ENCODE data around the gene QRICH1. TPM values are rescaled to one million over a fixed set of nuclear protein-coding genes. Genes with fewer than 3 reads are reported as not detected.
A peak's percentile ranks its signal among the peaks of the same experiment; 100 is the strongest.

QRICH1 gene
- total RNA-seq, 1 experiment from 2014 or later: 77.3 TPM

- H3K4me3 ChIP-seq: no peak overlapping the region
- no peaks in the 10 kb centered on the region for H3K9me3 ChIP-seq
- H3K36me3 ChIP-seq: no peaks in the 10 kb centered on the region
- no peak for DNase-seq
- H3K27me3 ChIP-seq: no peaks in the 10 kb centered on the region
Observed at GRCh38 chr3:49001155-49001554, 92.7 kb downstream of the QRICH1 start.

GRCh38 chr3:48999085-48999858 lies 94.6 kb downstream of the QRICH1 start:
- H3K36me3 ChIP-seq: no peaks in the 10 kb centered on the region
- H3K4me3 ChIP-seq: no peak overlapping the region
- H3K9me3 ChIP-seq: no peaks in the 10 kb centered on the region
- no peaks in the 10 kb centered on the region for H3K27me3 ChIP-seq
- DNase-seq: no peak

GRCh38 chr3:48997714-48998637 lies 95.9 kb downstream of the QRICH1 start:
- Histone ChIP-seq H3K4me3 (no peak overlapping the region), H3K27me3 (no peaks in the 10 kb centered on the region), H3K9me3 (no peaks in the 10 kb centered on the region), H3K36me3 (no peaks in the 10 kb centered on the region)
- no peak for DNase-seq

- no peak overlapping the region for H3K4me3 ChIP-seq
- no peaks in the 10 kb centered on the region for H3K27me3 ChIP-seq
- no peaks in the 10 kb centered on the region for H3K9me3 ChIP-seq
- H3K36me3 ChIP-seq: no peaks in the 10 kb centered on the region
- no peak for DNase-seq
Observed at GRCh38 chr3:48997102-48997635, 96.7 kb downstream of the QRICH1 start.

GRCh38 chr3:48996640-48997039 lies 97.2 kb downstream of the QRICH1 start:
- no peak for DNase-seq
- H3K27me3 ChIP-seq: no peaks in the 10 kb centered on the region
- H3K4me3 ChIP-seq: no peak overlapping the region
- H3K36me3 ChIP-seq: no peaks in the 10 kb centered on the region
- H3K9me3 ChIP-seq: no peaks in the 10 kb centered on the region

- no peak overlapping the region for H3K4me3 ChIP-seq
- no peaks in the 10 kb centered on the region for H3K36me3 ChIP-seq
- DNase-seq: no peak
- no peaks in the 10 kb centered on the region for H3K27me3 ChIP-seq
- no peaks in the 10 kb centered on the region for H3K9me3 ChIP-seq
Observed at GRCh38 chr3:48993834-48994233, 100.0 kb downstream of the QRICH1 start.

GRCh38 chr3:48991851-48992545 lies 101.9 kb downstream of the QRICH1 start:
- Histone ChIP-seq H3K4me3 (no peak overlapping the region), H3K9me3 (no peaks in the 10 kb centered on the region), H3K36me3 (no peaks in the 10 kb centered on the region), H3K27me3 (no peaks in the 10 kb centered on the region)
- no peak for DNase-seq

GRCh38 chr3:48990636-48991469 lies 103.0 kb downstream of the QRICH1 start:
- Histone ChIP-seq H3K9me3 (no peaks in the 10 kb centered on the region), H3K36me3 (no peaks in the 10 kb centered on the region), H3K27me3 (no peaks in the 10 kb centered on the region), H3K4me3 (no peak overlapping the region)
- no peak for DNase-seq

GRCh38 chr3:48989796-48990635 lies 103.9 kb downstream of the QRICH1 start, which contains the start of gene P4HTM:
TSS of gene P4HTM (plus strand) at chr3:48990241. CDS start at chr3:48990257, 16 bp downstream.
- no peaks in the 10 kb centered on the region for H3K9me3 ChIP-seq
- peak; percentile 61 for DNase-seq
- no peaks in the 10 kb centered on the region for H3K27me3 ChIP-seq
- H3K36me3 ChIP-seq: no peaks in the 10 kb centered on the region
- H3K4me3 ChIP-seq: no peak within 1 kb of the TSS

GRCh38 chr3:48989126-48989795 lies 104.6 kb downstream of the QRICH1 start:
- no peak for DNase-seq
- H3K9me3 ChIP-seq: no peaks in the 10 kb centered on the region

GRCh38 chr3:48985831-48986376 lies 108.0 kb downstream of the QRICH1 start:
- Histone ChIP-seq H3K27me3 (no peaks in the 10 kb centered on the region), H3K4me3 (no peak overlapping the region), H3K9me3 (no peaks in the 10 kb centered on the region), H3K36me3 (peaks cover 4% of the 10 kb centered on the region)
- no peak for DNase-seq

More at GRCh38 chr3:48989126-48989795, 104.6 kb downstream of the QRICH1 start:
- Histone ChIP-seq H3K36me3 (no peaks in the 10 kb centered on the region), H3K4me3 (no peak overlapping the region), H3K27me3 (no peaks in the 10 kb centered on the region)

GRCh38 chr3:48984663-48985062 lies 109.2 kb downstream of the QRICH1 start:
- no peaks in the 10 kb centered on the region for H3K9me3 ChIP-seq
- no peak for DNase-seq
- peaks cover 7% of the 10 kb centered on the region for H3K36me3 ChIP-seq
- no peaks in the 10 kb centered on the region for H3K27me3 ChIP-seq
- H3K4me3 ChIP-seq: no peak overlapping the region

- H3K9me3 ChIP-seq: no peaks in the 10 kb centered on the region
- H3K27me3 ChIP-seq: no peaks in the 10 kb centered on the region
- DNase-seq: no peak
- H3K4me3 ChIP-seq: no peak overlapping the region
- H3K36me3 ChIP-seq: peaks cover 7% of the 10 kb centered on the region
Observed at GRCh38 chr3:48983096-48983495, 110.8 kb downstream of the QRICH1 start.

GRCh38 chr3:48982686-48983085 lies 111.2 kb downstream of the QRICH1 start:
- no peak for DNase-seq
- no peak overlapping the region for H3K4me3 ChIP-seq
- peaks cover 7% of the 10 kb centered on the region for H3K36me3 ChIP-seq
- H3K27me3 ChIP-seq: no peaks in the 10 kb centered on the region
- H3K9me3 ChIP-seq: no peaks in the 10 kb centered on the region
